Measurements from ENCODE around the gene OTOG.

OTOG gene

DNA sequence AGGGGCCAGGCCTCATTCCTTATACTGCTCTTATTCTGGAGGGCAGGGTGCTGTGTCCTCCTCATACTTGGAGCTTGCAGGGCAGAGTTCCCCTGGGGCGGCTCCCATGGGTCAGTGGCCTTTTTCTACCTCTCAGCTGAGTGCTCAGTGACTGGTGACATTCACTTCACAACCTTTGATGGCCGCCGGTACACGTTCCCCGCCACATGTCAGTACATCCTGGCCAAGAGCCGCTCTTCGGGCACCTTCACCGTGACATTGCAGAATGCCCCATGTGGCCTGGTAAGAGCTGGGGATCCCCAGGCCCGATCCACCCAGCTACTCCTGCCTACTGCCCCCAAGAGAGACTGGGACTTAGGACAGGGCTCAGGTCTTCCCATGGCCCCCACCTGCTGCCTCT is 14.5 kb downstream of the OTOG start:
- no peak for DNase-seq

DNA sequence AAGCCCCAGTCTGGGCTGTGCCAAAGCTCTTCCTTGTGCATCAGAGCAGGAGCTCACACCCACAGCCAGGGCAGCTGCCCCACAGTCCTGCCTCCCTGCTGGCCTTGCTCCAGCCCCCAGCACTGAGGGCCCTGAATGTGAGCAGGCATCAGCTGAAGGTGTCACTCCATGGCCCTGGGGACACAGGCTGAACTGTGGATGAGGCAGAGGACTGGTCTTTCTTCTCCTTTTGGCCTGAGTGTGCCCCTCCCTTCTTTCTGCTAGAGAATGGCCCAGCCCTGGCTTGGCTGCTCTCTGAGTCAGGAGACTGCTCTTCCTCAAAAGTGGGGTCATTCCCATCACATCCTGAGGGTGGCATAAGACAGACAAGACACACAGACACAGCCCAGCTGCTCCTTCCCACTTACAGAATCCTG is 16.2 kb downstream of the OTOG start:
- DNase-seq: no peak

DNA sequence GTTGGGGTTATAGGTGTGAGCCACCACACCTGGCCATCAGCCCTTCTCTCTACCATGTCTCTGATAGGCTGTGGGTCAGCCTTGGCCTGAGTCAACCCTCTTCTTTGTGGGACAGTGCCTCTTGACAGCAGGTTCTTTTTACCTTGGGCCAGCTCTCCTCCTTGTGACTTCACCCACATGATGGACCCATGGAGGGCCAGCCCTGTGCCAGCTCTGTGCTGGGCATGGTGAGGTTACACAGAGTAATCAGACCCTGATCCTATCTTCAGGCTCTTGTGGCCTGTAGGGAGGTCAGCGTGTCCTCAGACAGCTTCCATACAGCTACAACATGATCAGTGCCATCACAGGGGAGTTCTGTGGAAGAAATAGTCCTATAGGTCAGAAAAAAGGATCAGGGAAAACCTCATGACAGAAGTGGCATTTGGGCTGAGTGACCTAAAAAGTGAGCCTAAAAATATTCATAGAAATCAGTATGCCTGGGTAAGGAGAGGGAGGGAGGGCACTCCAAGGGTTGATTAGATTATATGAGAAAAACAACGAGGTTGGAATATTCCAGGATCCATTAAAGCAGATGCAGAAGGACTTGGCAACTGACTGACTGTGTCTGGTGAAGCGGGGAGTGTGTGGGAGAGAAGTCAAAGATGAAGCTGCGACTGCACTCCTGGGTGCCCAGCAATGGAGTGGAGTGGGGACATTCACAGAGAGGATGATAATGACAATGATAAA is 17.1 kb downstream of the OTOG start:
- DNase-seq: no peak

DNA sequence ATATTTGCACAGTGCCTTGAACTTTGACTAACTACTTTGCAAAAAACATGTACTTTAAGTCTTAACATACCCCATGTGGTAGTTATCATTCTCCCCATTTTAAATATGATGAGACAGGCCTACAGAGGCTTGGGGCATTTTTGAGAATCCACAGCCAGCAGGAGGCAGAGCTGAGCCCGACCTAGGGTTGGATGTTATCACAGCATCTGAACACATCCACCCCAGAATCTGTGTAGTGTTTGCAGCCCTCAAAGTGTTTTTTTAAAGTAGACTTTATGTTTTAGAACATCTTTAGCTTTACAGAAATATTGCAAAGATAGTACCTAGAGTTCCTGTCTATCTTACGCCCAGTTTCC is 17.6 kb downstream of the OTOG start:
- DNase-seq: no peak

DNA sequence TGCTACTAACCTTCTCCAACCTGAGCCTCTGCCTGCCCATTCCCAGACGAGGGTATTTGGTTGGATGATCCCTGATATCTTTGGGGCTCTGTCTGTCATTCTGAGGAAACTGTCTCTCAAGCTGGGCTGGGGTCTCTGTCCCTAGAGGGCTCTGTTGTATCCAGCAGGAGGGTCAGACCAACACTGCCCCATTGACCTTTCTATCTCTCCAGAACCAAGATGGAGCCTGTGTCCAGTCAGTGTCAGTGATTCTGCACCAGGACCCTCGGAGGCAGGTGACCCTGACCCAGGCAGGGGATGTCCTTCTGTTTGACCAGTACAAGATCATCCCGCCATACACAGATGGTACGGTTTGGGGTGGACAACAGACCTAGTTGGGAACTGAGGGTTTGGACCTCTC is 21.9 kb downstream of the OTOG start:
- DNase-seq: no peak

DNA sequence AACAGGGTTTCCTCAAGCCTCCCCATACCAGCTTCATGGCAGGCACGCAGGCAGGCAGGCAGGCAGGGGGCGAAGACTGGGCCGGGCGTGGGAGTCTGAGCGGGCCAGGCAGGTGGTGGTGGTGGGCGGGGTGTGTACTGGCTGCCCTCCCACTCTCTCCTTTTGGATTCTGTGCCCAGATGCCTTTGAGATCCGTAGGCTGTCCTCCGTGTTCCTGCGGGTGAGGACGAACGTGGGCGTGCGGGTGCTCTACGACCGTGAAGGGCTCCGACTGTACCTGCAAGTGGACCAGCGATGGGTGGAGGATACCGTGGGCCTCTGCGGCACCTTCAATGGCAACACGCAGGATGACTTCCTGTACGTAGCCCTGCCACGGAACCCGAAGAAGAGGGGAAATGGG is 23.0 kb downstream of the OTOG start:
- DNase-seq: no peak

DNA sequence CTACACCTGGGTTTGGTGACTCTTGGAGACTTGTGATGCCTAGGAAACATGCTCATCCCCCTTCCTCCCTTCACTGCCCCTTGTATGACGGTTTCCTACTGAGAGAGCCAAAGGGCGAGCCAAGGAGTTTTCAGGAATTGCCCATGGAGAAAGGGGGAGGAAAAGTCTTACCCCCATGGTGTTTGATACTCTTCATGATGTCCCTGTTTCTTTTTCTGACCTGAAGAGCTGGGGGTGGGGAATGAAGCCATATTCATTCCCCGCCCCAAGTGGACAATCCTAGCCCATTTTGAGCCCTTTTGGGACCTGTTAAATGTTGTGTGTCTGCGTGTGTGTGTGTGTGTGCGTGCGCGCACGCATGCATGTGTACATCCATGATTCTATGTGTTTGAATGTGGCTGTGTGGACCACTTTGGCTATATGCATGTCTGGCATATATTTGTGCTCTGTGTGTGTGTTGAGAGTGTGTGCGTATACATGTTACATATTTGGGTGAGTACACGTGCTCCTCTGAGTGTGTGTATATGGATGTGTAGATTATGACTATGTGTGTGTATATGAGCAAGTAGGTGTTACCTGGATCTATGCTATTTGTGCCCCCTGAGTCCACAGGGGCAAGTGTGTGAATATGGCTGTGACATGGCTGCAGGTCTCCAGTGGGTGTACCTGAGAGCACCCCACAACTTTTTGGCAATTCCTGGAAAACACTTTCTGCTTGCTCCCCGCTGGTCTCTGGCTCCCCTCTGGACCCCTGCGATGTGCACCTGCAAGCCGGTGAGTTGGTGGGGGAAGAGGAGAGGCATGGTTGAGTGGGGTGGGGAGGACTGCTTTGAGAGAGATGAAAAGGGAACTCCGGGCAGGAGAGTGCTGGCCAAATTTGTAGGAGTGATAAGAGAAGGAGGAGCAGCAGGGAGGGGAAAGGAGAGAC is 24.6 kb downstream of the OTOG start:
- no peak for DNase-seq

DNA sequence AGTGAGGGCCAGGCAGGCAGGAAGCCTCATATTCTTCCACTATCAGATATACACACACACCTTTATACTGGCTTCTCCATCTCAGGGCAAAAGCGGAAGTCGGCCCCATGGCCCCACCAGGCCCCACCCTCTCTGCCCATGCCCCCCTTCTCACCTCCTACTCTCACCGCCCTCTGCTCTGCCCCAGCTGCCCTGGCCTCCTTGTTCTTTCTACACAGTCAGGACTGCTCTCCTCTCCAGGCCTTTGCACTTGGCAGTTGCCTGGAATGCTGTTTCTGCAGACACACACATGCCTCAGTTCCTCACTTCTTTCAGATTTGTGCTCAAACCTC is 25.3 kb downstream of the OTOG start:
- no peak for DNase-seq

DNA sequence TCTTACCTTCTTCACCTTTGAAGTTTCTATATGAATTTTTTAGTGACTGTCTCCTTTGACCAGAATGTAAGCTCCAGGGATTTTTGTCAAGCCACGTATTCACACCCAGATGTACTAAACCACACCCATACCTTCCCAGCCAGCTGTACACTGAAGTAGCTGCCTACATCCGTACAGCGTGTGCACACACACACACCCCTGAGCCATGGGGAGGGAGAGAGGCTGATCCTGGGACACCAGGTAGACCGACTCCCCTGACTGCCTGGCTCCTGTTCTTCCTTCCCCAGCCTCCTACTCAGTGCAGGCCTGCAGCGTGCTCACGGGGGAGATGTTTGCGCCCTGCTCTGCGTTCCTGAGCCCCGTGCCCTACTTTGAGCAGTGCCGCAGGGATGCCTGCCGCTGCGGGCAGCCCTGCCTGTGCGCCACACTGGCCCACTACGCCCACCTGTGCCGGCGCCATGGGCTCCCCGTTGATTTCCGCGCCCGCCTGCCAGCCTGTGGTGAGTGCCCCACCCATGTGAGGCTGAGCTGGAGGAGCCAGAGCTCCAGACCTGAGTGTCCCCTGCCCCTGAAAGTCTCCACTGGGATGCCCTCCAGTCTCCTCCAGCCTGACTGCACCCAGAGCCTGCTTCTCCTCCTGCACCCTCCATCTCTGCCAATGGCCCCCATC is 25.9 kb downstream of the OTOG start:
- DNase-seq: no peak

DNA sequence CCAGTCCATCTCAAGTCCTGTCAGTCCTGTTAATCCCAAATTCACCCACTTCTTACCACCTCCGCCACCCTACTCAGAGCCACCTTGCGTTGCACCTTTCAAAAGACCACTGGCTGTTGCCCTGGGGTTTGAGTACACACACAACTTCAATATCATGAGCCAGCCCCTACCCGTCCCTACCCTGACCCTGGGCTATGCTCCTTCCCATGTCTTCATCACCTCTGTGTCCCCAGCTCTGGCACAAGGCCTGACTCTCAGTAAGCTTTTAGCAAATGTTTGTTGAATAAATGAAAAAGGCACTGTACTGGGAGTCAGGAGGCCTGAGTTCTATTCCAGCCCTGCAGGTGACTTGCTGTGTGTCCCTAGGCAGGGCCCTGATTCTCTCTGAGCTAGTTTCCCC is 26.5 kb downstream of the OTOG start:
- DNase-seq: no peak

DNA sequence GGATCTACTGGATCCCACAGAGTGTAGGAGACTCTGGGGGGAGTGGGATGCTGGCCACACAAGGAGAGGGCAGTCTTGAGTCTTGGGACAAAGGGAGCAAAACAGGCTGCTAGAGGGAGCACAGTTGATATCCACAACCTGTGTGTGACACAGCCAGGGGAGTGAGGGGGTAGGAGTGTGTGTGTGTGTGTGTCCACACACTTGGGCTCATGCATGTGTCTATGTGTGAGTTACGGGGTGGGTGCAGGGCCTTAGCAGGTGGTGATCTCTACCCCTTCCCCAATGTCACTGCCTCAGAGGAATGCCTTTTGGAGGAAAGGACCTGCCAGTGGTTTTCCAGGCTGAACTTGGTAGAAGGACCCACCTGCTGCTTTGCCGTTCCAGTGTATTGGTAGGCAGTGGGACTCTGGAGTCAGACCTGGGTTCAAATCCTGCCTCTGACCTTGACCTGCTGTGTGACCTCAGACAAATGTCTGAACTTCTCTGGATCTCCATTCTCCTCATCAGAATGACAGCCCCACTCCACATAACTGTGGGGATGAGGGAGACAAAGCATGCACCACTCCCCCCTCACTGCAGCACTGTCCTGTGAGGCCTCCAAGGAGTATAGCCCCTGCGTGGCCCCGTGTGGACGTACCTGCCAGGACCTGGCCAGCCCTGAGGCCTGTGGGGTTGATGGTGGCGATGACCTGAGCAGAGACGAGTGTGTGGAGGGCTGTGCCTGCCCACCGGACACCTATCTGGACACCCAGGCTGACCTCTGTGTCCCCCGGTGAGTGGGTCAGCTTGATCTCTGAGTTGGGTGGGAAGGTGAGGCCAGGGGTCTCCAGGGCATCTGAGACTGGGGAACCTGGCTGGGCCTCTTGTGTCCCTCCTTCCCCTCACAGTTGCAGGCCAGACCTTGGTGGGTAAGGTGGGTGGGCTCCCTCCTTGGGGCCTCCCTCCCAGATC is 27.4 kb downstream of the OTOG start:
- DNase-seq: no peak

DNA sequence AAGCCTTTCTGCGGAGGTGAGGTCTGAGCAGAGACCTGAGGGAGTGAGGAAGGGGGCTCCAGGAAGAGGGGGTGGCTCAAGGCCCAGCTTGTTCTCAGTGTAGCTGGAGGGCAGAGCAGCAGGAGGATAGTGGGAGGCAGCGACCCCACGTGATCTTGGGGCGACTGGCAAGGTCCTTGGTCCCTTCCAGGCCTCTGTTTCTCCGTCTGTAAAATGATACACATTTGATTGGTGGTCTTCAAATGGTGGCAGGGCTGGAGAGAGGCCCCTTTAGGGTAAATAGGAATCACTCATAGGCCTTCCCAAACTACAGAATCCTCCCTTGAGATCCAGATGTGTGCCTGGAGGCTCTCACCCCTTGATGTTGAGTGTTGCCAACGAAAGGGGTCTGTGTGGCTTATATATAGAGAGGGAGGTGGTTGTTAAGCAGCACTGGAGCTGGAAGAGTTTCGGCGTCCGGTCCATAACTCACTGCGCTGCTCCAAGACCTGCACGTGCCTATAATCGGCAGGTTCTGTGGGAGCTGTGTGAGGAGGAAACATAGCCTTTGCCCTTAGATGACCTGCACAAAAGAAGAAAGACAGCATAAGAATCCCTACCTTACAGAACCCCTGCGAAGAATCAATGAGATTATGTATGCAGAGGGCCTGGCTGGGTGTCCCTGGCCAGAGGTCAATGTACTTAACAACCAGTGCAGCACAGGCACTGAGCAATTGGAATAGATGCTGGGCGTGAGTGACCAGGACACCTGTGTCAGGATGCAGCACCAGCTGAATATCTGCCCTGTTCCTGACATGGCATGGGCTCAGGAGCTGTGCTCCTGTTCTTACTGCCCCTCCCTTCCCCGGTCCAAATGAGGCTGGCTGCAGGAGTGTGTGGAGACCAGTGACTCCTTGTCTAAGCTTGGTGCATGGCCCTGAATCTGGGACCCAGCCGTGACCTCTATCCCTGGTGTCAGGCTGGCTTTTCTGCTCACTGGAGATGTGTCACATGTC is 28.7 kb downstream of the OTOG start:
- no peak for DNase-seq

DNA sequence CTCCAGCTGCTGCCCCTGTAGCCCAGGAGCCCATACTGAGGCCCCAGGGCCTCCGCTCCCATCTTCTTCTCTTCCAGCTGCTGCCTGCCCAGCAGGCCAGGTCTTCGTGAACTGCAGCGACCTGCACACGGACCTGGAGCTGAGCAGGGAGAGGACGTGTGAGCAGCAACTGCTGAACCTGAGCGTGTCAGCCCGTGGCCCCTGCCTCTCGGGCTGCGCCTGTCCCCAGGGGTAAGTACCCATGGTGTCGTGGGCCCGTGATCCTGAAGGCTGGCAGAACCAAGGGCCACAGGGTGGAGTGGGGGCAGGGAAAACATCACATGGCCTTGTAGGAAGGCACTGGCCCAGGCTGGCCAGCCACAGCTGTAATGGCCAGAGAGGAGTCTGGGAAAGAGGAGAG is 31.2 kb downstream of the OTOG start:
- no peak for DNase-seq

DNA sequence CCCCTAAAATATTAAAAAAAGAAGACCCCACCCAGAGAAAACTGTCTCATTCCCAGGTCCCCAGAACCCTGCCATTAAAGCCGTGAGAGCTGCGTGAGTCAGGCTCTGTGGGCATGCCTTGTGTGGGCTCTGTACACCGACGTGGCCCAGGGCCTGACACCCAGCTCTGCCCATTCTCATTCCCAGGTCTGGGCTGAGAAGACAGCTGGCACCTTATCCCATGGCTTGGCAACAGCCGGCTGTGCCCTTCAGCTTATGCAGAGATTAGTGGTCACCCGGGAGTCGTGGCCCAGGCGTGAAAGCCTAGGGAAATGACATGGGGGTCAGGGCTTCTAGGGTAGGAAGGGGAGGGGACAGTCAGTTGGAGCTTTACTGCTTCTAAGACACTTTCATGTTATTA is 31.9 kb downstream of the OTOG start:
- no peak for DNase-seq

DNA sequence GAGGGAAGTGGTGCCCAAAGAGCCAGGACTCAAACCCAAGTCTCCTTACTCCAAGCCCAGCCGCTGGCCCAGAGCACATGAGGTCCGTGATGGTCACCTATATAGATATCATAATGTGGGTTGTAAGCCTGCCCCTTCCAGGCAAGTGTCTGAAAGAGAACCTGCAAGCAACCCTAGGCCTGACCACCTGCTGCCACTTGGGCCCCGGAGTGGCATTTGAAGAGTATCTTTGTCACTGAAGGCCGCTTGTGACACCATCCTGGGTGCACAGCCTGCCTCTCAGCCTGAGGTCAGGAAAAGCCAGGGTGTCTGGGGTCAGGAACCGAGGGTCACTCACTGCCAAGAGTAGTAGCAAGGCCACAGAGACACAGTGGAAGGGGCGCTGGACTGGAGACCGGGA is 32.4 kb downstream of the OTOG start:
- no peak for DNase-seq

DNA sequence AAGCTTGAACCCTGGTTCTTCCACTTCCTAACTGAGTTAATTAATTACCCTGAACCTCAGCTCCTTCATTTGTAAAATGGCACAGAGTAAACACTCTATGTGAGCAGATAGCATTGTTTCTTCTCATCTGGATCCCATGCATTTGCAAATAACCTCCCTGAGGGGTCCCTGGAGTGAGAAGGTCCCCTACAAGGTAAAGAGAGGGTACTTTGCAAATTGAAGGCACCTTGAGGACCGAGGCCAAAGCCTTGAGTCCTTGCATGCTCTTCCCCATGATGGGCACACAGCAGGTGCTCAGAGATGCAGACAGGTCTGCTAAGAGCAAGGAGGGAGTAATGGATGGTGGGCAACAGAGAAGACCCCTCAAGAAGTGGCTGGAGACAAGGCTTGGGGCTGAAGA is 33.2 kb downstream of the OTOG start:
- no peak for DNase-seq

DNA sequence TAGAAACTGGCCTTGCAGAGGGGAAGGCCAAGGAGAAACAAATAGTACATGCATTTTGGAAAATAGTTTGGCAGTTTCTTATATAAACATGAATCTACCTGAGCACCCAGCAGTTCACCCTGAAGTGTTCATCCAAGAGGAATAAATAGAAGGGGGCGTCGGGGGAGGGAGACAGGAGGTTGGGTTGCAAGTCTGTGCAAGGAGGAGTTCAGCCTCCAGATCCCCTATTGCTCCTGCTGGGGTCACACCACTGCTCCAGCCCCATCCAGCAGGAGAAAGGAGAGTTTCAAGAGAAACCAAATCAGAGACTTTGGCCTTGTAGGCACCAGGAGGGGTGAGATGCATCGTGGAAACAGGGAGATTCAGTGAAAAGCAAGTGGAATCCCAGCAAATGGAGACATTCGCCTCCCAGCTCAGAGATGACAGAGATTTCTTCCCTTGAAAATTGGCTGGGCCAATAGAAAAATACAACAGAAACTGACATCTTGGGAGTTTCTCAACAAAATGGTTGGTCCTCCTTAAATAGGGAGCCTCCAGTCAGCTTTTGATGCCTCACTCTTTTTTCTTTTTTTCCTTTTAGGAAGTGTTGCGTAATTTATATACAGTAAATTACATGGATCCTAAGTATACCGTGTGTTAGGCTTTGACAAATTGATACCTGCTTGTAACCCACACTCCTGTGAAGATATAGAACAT is 34.1 kb downstream of the OTOG start:
- DNase-seq: no peak

DNA sequence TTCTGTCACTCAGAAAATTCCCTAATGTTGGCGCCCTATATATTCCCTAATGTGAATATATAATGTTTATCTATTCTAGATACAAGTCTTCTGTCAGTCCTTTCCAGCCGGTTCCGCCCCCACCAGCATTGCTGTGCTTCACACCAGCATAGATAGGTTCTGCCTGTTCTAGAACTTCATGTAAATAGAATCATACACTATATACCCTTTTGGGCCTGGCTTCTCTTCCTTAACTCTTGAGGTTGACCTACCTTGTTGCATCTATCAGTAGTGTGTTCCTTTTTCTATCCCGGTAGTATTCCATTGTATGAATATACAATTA is 34.6 kb downstream of the OTOG start:
- no peak for DNase-seq

DNA sequence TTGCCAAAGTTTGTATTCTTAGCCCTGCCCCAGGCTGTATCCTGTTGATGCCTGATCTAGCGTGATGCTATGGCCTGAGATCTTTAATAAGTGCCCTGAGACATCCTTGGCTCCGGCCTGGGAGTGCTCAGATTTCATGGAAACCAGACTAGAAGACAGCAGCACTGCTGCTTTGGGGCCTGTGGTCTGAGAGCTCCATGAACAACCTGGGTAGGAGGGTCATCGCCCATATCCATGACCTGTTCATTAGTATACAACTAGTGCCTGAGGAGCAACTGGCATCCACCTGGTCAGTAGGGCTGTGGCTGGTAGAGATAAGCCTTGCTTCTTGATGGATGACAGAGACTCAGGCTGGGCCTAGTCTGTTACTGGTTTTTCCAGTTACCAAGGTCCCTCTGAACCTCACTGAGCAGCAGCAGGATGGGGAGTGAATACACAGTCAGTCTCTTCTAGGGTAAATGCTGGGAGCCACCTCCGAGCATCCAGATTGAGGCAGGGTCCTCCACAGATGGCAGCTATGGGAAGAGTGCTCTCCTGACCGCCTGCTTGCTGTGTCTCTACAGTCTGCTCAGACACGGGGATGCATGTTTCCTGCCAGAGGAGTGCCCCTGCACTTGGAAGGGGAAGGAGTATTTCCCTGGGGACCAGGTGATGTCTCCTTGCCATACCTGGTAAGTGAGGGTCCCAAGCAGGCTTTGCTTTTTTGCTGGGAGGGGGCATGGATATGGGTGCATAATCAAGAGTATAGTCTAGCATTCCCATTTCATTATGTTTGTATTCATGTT is 39.0 kb downstream of the OTOG start:
- no peak for DNase-seq

DNA sequence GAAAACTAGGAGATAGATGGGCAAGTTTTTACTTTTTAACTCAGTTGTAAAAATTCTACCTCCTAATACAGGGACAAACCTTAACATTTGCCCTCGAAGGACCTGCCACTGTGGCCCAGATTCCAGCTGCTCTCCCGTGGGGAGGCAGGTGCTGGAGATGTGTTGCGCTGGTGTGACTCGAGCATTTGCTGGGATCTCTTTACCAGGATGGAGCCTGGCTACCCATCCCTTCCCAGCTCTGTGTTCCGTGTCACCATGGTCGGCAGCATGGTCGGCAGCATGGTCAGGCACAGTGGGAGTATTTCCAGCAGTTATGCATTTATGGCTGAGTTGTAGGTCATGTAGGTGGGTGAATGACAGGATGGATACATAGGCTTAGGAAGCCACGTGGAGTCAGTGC is 41.1 kb downstream of the OTOG start:
- DNase-seq: no peak
